Measurements from ENCODE around the gene NHERF2. TPM values are rescaled to one million over a fixed set of nuclear protein-coding genes. Genes with fewer than 3 reads are reported as not detected.
A peak's percentile ranks its signal among the peaks of the same experiment; 100 is the strongest.

NHERF2 gene
- total RNA-seq, 2 donors from 2014 or later: 66.0 to 84.1 TPM

DNA sequence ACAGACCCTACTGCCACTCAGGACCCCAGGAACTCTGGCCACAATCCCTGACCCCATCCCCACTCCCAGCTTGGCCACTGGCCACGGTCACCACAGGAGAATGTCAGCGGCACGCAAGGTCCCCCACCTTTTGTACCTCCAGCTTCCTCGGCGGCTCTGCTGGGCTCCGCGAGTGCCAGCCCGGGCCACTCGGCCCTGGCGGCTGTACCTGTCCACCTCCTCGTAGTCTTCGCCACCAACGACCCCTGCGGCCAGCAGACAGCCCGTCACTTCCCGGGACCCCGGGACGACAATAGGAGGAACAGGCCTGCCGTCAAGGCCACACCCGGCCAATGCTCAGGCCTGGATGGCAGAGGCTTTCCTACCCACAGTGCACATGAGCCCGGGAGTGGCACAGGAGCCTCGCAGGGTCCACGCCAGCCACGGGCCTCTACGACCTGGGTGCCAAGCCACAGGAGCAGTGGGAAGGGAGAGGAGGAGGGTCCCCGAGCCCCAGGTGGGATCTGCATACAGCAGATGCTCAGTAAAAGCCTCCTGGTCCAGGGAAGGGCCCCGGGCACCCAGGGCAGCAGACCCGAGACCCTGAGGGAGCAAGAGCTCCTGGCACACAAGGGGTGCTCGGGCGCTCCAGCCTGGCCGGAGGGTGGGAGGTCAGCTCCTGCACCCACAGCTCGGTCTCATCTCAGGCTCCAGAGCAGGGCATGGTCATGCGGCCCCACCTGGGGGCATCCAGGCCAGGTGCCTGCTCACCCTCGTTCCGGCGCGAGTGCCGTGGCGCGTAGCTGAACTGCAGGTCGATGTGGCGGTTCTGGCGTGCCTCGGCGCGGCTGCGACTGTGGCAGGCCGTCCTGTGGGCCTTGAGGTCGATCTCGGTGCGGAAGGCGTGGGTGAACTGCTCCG is 25.0 kb upstream of the NHERF2 start:
- no peaks in the 10 kb centered on the region for H3K27me3 ChIP-seq (replicated peaks; ENCODE audit: insufficient read depth)
- TF ChIP-seq, protein P1, sequence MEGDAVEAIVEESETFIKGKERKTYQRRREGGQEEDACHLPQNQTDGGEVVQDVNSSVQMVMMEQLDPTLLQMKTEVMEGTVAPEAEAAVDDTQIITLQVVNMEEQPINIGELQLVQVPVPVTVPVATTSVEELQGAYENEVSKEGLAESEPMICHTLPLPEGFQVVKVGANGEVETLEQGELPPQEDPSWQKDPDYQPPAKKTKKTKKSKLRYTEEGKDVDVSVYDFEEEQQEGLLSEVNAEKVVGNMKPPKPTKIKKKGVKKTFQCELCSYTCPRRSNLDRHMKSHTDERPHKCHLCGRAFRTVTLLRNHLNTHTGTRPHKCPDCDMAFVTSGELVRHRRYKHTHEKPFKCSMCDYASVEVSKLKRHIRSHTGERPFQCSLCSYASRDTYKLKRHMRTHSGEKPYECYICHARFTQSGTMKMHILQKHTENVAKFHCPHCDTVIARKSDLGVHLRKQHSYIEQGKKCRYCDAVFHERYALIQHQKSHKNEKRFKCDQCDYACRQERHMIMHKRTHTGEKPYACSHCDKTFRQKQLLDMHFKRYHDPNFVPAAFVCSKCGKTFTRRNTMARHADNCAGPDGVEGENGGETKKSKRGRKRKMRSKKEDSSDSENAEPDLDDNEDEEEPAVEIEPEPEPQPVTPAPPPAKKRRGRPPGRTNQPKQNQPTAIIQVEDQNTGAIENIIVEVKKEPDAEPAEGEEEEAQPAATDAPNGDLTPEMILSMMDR (IDR thresholded peaks at IDR 0.05): no peak
- H3K9me3 ChIP-seq: no peaks in the 10 kb centered on the region
- H3K27ac ChIP-seq: no peak overlapping the region
- no peak for DNase-seq (ENCODE audit: low spot score)
- peaks cover 6 to 21% of the 10 kb centered on the region in 2 donors for H3K4me1 ChIP-seq (ENCODE audit: control insufficient read depth in 1 of 2, low read depth in 2 of 2)
- no peak overlapping the region for H3K4me3 ChIP-seq
- H3K36me3 ChIP-seq: peaks cover 51% of the 10 kb centered on the region
- no peak for ATAC-seq (ENCODE audit: insufficient number of reproducible peaks, low FRiP score, low read depth)

DNA sequence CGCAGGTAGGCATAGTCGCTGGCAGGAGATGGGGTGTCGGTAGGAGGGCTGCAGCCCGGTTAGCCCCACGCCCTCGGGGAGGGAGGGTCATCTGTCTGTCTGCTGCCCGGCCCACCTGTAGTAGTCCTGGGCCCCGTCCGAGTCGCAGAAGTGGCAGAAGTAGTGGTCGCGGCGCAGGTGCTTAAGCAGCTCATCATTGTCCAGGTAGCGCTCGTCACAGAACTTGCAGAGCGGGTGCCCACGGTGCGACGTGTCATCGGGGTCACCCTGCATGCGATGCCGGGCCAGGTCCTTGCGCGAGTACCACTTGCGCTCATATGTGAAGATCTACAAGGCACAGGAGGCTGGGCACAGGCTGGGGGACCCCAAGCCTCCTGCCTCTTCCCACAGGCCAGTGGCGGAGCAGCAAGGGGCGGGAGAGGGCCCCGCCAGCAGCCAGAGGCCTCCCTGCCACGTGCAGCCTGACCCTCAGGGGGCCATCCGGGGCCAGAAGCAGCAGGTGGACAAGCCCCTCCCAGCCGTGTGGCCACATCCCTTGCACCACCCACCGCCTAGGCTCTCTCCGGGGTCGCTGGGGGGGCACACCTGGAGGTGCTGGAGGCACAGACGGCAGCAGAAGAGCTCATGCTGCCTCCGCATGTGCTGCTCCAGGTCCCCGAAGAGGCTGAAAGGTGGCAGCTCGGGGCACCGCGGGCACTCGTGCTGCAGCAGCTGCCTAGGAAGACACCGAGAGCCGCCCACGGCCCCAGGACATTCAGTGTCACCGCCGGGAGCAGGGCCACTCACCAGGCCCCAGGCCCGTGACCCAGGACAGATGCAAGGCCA is 24.1 kb upstream of the NHERF2 start:
- H3K27me3 ChIP-seq (replicated peaks; ENCODE audit: insufficient read depth): no peaks in the 10 kb centered on the region
- peaks cover 15 to 30% of the 10 kb centered on the region in 2 donors for H3K4me1 ChIP-seq (ENCODE audit: control insufficient read depth in 1 of 2, low read depth in 2 of 2)
- H3K4me3 ChIP-seq: no peak overlapping the region
- peaks cover 45% of the 10 kb centered on the region for H3K36me3 ChIP-seq
- no peak for ATAC-seq (ENCODE audit: insufficient number of reproducible peaks, low FRiP score, low read depth)
- no peak for DNase-seq (ENCODE audit: low spot score)
- H3K9me3 ChIP-seq: no peaks in the 10 kb centered on the region
- H3K27ac ChIP-seq: no peak overlapping the region
- TF ChIP-seq, protein P1 (IDR thresholded peaks at IDR 0.05): no peak

DNA sequence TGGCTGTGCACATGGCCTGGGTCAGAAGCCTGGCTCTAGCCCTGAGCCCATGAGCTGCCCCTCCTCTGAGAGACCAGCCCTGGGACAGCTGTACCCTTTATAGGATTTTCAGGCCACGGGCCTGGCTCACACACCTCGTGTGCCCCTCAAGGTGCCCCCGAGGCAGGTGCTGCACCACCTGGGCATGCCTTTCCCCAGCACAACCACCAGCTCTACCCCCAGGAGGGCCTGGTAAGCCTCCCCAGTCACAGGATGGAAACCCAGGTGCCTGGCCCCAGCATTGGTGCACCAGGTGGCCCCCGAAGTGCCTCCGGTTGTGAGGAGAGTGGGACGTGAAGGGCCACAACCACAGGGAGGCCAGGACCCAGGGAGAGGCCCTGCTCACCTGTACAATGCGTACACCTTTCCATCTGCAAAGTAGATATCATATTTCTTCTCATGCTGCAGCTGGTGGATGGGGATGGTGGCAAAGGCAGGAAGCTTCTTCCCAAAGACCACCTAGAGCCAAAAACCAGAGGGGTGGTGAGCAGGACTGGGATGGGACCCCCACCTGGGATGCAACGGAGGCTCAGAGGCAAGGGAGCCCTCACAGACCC is 23.4 kb upstream of the NHERF2 start:
- Histone ChIP-seq H3K4me1 (ENCODE audit: control insufficient read depth in 1 of 2, low read depth in 2 of 2) (peaks cover 22 to 37% of the 10 kb centered on the region in 2 donors), H3K4me3 (no peak overlapping the region), H3K27me3 (replicated peaks; ENCODE audit: insufficient read depth) (no peaks in the 10 kb centered on the region), H3K27ac (no peak overlapping the region), H3K9me3 (no peaks in the 10 kb centered on the region), H3K36me3 (peaks cover 40% of the 10 kb centered on the region)
- ATAC-seq (ENCODE audit: insufficient number of reproducible peaks, low FRiP score, low read depth) (no peak), DNase-seq (ENCODE audit: low spot score) (no peak)
- TF ChIP-seq, protein P1 (IDR thresholded peaks at IDR 0.05): no peak

DNA sequence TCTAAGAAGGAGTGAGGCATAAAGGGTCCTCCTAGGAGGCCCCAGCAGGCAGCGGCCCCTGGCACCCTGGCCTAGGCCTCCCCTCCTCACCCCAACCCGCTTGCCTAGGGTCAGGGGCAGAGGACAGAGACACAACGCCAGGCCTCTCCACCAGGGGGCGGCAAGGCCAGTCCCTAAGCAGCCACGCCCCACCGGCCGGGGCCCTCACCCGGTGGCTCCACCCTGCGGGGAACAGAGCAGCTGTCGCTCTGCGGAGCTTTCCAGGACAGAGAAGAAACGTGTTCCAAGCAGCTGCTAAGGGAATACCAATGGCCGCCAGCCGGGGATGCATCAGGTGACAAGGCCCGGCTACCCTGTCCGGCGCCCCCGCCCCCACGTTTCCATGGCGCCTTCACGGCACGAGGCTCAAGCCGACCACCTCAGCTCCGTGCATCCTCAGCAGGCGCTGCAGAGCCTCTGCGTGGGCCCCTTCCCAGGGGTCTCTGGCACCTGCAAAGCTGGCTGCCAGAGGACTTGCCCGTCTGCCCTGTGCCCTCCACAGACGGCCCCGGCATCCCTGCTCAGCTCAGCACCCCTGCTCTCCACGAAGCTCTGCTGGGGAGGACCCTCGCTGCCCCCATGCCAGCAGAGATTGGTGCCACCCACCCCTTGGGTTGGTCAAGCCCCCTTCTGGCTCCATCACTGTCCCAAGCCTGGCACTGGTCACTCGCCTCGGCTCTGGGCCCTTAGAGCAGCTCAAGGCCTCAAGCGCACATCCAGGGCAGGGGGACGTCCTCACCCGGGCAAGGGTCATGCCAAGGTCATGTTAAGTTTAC is 22.7 kb upstream of the NHERF2 start:
- ATAC-seq (ENCODE audit: insufficient number of reproducible peaks, low FRiP score, low read depth): peak; percentile 46
- Histone ChIP-seq H3K4me3 (peak overlapping the region; percentile 32), H3K27ac (no peak overlapping the region)

More for the DNA sequence above, 22.7 kb upstream of the NHERF2 start:
- H3K4me1 ChIP-seq (ENCODE audit: control insufficient read depth in 1 of 2, low read depth in 2 of 2): peaks cover 27 to 44% of the 10 kb centered on the region in 2 donors
- H3K36me3 ChIP-seq: peaks cover 35% of the 10 kb centered on the region
- H3K27me3 ChIP-seq (replicated peaks; ENCODE audit: insufficient read depth): no peaks in the 10 kb centered on the region
- no peaks in the 10 kb centered on the region for H3K9me3 ChIP-seq
- TF ChIP-seq, protein P1 (IDR thresholded peaks at IDR 0.05): peak; percentile 87
- no peak for DNase-seq (ENCODE audit: low spot score)
